ENCODE data around the gene SLC2A14.
"Not testable (repeated sequence)": the region's sequence is repeated elsewhere in the genome, so short reads cannot be mapped to it uniquely, and the experiment has no call there.

- not testable (repeated sequence) for TF ChIP-seq EZH2 (IDR thresholded peaks at IDR 0.05; ENCODE audit: low read length); CTCF (optimal IDR thresholded peaks at IDR 0.05 in 1 of 3, IDR thresholded peaks at IDR 0.05 in 1 of 3, conservative IDR thresholded peaks at IDR 0.05 in 1 of 3; ENCODE audit: extremely low read depth in 1 of 3, insufficient read depth in 2 of 3, low read length in 3 of 3)
These were observed 33.6 kb upstream of the SLC2A14 start for GRCh38 chr12:7906303-7906702.
